K562 (cell line): Measurements from ENCODE around the gene SLC7A8. TPM values are rescaled to one million over a fixed set of nuclear protein-coding genes. Genes with fewer than 3 reads are reported as not detected.

Source experiments
- CLOCK ChIP-seq: fragments of 250-450 bp; sonication (Bioruptor Pico); IDR thresholded peaks from 2 replicates; pipeline ENCODE4 v1.4.0; 2020; ENCODE audit warnings: mild to moderate bottlenecking, moderate library complexity, borderline replicate concordance
- MAFF ChIP-seq: IDR thresholded peaks from 2 replicates; pipeline ENCODE4 v1.6.1; 2012; ENCODE audit warnings: low read length, improper control_type of control experiment
- polyA plus RNA-seq, 8 experiments: library from polyadenylated mRNA; depleted of rRNA in 4 of 8; stranded (reverse) in 5 of 8; unstranded in 3 of 8; fragments of >200 nt; fragmentation: Nextera tagmentation in 2 of 8; fragmentation: Illumina TruSeq in 1 of 8; extraction: Ambion mirVana in 2 of 8; extraction: Trizol in 1 of 8; gene quantifications; 2 replicates each; pipeline versions ENCODE4 v1.2.1 to v1.2.3, GENCODE V29; 2011 to 2014; ENCODE audit warnings: inconsistent platforms in 1 of 8, missing spikeins in 1 of 8
- total RNA-seq, 7 experiments: library from RNA; depleted of rRNA in 6 of 7; stranded (reverse); fragments of >200 nt in 6 of 7; fragmentation: Illumina TruSeq in 2 of 7; extraction: Trizol in 2 of 7; gene quantifications; 2 replicates each; pipeline versions ENCODE4 v1.2.1 to v1.2.3, GENCODE V29; 2011 to 2021; ENCODE audit warnings: low replicate concordance in 1 of 7
- TF ChIP-seq, protein P1 (sequence below): fragments of 200-600 bp; sonication (generic); IDR thresholded peaks from one replicate; pipeline ENCODE4 v1.6.1; 2012; ENCODE audit warnings: mild to moderate bottlenecking, low read depth, low read length, inconsistent platforms
- TF ChIP-seq, protein P2 (sequence below): fragments of 200-800 bp; sonication (Bioruptor generic); IDR thresholded peaks from 2 replicates; pipeline ENCODE4 v1.6.1; 2017; ENCODE audit warnings: missing genetic modification characterization, missing compliant biosample characterization

Gene SLC7A8
- total and polyA plus RNA-seq, 9 of the 15 experiments (the other 6 are each of a cell fraction or from before 2014, with no cell fraction given) = 2.0 to 33.0 (median 6.0) TPM

GRCh38 chr14:23120541-23121251 is 62.8 kb downstream of the SLC7A8 start (continued):
- TF ChIP-seq, protein P1, sequence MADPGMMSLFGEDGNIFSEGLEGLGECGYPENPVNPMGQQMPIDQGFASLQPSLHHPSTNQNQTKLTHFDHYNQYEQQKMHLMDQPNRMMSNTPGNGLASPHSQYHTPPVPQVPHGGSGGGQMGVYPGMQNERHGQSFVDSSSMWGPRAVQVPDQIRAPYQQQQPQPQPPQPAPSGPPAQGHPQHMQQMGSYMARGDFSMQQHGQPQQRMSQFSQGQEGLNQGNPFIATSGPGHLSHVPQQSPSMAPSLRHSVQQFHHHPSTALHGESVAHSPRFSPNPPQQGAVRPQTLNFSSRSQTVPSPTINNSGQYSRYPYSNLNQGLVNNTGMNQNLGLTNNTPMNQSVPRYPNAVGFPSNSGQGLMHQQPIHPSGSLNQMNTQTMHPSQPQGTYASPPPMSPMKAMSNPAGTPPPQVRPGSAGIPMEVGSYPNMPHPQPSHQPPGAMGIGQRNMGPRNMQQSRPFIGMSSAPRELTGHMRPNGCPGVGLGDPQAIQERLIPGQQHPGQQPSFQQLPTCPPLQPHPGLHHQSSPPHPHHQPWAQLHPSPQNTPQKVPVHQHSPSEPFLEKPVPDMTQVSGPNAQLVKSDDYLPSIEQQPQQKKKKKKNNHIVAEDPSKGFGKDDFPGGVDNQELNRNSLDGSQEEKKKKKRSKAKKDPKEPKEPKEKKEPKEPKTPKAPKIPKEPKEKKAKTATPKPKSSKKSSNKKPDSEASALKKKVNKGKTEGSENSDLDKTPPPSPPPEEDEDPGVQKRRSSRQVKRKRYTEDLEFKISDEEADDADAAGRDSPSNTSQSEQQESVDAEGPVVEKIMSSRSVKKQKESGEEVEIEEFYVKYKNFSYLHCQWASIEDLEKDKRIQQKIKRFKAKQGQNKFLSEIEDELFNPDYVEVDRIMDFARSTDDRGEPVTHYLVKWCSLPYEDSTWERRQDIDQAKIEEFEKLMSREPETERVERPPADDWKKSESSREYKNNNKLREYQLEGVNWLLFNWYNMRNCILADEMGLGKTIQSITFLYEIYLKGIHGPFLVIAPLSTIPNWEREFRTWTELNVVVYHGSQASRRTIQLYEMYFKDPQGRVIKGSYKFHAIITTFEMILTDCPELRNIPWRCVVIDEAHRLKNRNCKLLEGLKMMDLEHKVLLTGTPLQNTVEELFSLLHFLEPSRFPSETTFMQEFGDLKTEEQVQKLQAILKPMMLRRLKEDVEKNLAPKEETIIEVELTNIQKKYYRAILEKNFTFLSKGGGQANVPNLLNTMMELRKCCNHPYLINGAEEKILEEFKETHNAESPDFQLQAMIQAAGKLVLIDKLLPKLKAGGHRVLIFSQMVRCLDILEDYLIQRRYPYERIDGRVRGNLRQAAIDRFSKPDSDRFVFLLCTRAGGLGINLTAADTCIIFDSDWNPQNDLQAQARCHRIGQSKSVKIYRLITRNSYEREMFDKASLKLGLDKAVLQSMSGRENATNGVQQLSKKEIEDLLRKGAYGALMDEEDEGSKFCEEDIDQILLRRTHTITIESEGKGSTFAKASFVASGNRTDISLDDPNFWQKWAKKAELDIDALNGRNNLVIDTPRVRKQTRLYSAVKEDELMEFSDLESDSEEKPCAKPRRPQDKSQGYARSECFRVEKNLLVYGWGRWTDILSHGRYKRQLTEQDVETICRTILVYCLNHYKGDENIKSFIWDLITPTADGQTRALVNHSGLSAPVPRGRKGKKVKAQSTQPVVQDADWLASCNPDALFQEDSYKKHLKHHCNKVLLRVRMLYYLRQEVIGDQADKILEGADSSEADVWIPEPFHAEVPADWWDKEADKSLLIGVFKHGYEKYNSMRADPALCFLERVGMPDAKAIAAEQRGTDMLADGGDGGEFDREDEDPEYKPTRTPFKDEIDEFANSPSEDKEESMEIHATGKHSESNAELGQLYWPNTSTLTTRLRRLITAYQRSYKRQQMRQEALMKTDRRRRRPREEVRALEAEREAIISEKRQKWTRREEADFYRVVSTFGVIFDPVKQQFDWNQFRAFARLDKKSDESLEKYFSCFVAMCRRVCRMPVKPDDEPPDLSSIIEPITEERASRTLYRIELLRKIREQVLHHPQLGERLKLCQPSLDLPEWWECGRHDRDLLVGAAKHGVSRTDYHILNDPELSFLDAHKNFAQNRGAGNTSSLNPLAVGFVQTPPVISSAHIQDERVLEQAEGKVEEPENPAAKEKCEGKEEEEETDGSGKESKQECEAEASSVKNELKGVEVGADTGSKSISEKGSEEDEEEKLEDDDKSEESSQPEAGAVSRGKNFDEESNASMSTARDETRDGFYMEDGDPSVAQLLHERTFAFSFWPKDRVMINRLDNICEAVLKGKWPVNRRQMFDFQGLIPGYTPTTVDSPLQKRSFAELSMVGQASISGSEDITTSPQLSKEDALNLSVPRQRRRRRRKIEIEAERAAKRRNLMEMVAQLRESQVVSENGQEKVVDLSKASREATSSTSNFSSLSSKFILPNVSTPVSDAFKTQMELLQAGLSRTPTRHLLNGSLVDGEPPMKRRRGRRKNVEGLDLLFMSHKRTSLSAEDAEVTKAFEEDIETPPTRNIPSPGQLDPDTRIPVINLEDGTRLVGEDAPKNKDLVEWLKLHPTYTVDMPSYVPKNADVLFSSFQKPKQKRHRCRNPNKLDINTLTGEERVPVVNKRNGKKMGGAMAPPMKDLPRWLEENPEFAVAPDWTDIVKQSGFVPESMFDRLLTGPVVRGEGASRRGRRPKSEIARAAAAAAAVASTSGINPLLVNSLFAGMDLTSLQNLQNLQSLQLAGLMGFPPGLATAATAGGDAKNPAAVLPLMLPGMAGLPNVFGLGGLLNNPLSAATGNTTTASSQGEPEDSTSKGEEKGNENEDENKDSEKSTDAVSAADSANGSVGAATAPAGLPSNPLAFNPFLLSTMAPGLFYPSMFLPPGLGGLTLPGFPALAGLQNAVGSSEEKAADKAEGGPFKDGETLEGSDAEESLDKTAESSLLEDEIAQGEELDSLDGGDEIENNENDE = no peak
- TF ChIP-seq CLOCK (CRISPR knock-in tag) = no peak
- TF ChIP-seq MAFF = 0 out of 2 replicates have a peak, but pooled peaks have one; percentile 18
- TF ChIP-seq, protein P2, sequence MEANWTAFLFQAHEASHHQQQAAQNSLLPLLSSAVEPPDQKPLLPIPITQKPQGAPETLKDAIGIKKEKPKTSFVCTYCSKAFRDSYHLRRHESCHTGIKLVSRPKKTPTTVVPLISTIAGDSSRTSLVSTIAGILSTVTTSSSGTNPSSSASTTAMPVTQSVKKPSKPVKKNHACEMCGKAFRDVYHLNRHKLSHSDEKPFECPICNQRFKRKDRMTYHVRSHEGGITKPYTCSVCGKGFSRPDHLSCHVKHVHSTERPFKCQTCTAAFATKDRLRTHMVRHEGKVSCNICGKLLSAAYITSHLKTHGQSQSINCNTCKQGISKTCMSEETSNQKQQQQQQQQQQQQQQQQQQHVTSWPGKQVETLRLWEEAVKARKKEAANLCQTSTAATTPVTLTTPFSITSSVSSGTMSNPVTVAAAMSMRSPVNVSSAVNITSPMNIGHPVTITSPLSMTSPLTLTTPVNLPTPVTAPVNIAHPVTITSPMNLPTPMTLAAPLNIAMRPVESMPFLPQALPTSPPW (CRISPR knock-in tag) = peak; percentile 50; the same call in 1 of the 2 replicates
